ENCODE data around the gene RBL2. TPM values are rescaled to one million over a fixed set of nuclear protein-coding genes. Genes with fewer than 3 reads are reported as not detected.
A peak's percentile ranks its signal among the peaks of the same experiment; 100 is the strongest.
"Not testable (repeated sequence)": the region's sequence is repeated elsewhere in the genome, so short reads cannot be mapped to it uniquely, and the experiment has no call there.

The RBL2 gene
- total RNA-seq, 2 experiments from 2014 or later, result 102 TPM

DNA sequence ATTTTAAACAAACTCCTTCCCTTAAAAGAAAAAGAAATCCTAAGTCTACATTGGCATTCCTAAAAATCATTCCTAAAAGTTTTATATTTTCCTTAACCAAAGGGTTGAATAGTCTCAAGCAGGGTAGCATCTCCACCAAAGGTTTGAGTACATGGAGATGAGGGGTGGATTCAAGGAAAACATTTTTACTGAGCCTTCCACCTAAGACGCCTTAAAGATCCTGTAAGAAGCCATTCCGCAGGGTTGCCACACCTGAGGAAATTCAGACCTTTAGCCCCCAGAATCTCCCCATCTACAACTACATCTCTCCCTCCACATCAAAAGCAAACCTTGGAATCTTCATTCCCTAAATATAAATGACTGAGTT, 76.4 kb downstream of the RBL2 start:
- Histone ChIP-seq H3K27ac (ENCODE audit: low read depth in 1 of 2, low read length in 2 of 2) (no peak overlapping the region), H3K27me3 (ENCODE audit: control insufficient read depth in 1 of 2, insufficient read depth in 2 of 2, low read length in 2 of 2) (no peaks in the 10 kb centered on the region), H3K4me1 (ENCODE audit: insufficient read depth, low read length) (peaks cover 34% of the 10 kb centered on the region), H3K9me3 (ENCODE audit: control insufficient read depth in 1 of 2, insufficient read depth in 1 of 2, low read length in 2 of 2) (no peaks in the 10 kb centered on the region), H3K4me3 (ENCODE audit: low read length) (no peak overlapping the region), H3K36me3 (ENCODE audit: insufficient read depth, low read length) (no peaks in the 10 kb centered on the region)
- no peaks in the 10 kb centered on the region for H3K27me3 Mint-ChIP-seq
- no peak for ATAC-seq (ENCODE audit: poor library complexity)
- peak overlapping the region; percentile 11 for H3K27ac Mint-ChIP-seq
- peaks cover 29% of the 10 kb centered on the region for H3K4me1 Mint-ChIP-seq (ENCODE audit: low read depth)
- H3K36me3 Mint-ChIP-seq (ENCODE audit: low read depth), result no peaks in the 10 kb centered on the region
- ChIA-PET POLR2A (no interaction called here), CTCF (interaction anchor here (1.0 to 1.4 kb wide), 3 partner anchors 9 to 76 kb away, joined by 3 to 4 read pairs (median 3); no protein-coding TSS in a partner anchor)
- H3K4me3 Mint-ChIP-seq, result no peak overlapping the region
- intact Hi-C loops (cut with DNase I, micrococcal nuclease), result loop anchor here (1.0 to 10.0 kb wide), 8 partner anchors 76 to 1316 kb away; partner anchors contain the start of genes CHD9 (in 2 of the 2), FTO (in 1 of the 2), RBL2 (in 1 of the 2) and RPGRIP1L (in 1 of the 2)
- no peak for DNase-seq
- no peaks in the 10 kb centered on the region for H3K9me3 Mint-ChIP-seq
- TF ChIP-seq, protein P1, sequence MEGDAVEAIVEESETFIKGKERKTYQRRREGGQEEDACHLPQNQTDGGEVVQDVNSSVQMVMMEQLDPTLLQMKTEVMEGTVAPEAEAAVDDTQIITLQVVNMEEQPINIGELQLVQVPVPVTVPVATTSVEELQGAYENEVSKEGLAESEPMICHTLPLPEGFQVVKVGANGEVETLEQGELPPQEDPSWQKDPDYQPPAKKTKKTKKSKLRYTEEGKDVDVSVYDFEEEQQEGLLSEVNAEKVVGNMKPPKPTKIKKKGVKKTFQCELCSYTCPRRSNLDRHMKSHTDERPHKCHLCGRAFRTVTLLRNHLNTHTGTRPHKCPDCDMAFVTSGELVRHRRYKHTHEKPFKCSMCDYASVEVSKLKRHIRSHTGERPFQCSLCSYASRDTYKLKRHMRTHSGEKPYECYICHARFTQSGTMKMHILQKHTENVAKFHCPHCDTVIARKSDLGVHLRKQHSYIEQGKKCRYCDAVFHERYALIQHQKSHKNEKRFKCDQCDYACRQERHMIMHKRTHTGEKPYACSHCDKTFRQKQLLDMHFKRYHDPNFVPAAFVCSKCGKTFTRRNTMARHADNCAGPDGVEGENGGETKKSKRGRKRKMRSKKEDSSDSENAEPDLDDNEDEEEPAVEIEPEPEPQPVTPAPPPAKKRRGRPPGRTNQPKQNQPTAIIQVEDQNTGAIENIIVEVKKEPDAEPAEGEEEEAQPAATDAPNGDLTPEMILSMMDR (IDR thresholded peaks at IDR 0.05), result peak; percentile 45

DNA sequence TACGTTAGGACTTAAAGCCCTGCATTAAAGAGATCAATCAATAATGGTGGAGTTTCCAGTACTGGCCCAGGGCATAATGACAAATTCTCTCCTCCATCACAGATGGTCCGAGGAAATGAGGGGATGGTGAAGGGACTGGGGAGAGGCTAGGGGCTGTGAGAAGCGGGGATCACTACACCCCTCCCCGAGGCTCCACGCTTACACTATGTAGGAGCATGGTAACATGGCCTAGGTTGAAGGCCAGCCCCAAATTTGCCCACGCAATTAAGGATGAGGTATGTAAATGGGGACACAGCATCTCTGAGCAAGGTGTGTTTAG, 76.8 kb downstream of the RBL2 start:
- no peak for ATAC-seq (ENCODE audit: poor library complexity)
- CTCF ChIA-PET, result no interaction called here

DNA sequence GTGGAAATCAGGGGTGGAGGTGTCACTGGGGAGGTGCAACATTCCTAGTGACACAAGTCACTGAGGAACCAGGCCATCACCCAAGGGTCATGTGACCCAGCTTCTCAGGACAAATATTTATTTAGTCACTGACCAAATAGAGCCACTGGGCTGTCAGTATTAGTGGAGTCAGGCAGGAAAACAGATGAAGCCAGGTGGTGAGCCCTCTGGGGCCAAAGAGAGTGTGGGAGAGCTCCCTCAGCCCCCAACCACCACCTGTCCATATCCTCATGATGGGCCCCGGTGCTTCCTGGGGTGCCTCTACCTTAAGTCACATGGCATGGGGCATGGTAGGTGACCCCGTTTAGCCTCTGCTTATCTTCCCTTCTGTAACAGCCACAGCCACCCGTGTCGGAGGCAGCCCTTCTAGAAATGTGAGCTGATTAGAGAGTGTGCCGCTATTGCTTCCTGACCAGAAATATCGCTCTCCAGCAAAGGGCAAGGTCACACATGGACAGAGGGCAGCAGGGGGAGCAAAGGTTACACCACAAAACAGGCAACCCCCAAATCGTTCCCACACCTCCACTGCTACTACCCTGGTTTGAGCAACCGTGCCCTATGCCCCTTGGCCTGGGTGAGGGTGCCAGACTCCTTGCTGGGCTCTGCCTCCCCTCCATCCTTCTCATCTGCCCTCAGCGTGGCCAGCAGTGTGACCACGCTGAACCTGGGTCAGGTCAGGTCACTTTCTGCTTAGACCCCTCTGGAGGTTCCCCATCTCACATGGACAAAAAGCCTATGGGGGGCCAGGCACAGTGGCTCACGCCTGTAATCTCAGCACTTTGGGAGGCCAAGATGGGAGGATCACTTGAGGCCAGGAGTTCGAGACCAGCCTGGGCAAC, 77.4 kb downstream of the RBL2 start:
- CTCF ChIA-PET, result no interaction called here
- no peaks in the 10 kb centered on the region for H3K27me3 ChIP-seq (ENCODE audit: control insufficient read depth in 1 of 2, insufficient read depth in 2 of 2, low read length in 2 of 2)
- no peaks in the 10 kb centered on the region for H3K9me3 ChIP-seq (ENCODE audit: control insufficient read depth in 1 of 2, insufficient read depth in 1 of 2, low read length in 2 of 2)
- Mint-ChIP-seq H3K9me3 (no peaks in the 10 kb centered on the region), H3K27me3 (no peaks in the 10 kb centered on the region), H3K4me1 (ENCODE audit: low read depth) (peaks cover 29% of the 10 kb centered on the region), H3K27ac (no peak overlapping the region), H3K4me3 (no peak overlapping the region), H3K36me3 (ENCODE audit: low read depth) (no peaks in the 10 kb centered on the region)
- DNase-seq (no peak), ATAC-seq (ENCODE audit: poor library complexity) (no peak)
- H3K36me3 ChIP-seq (ENCODE audit: insufficient read depth, low read length), result no peaks in the 10 kb centered on the region
- TF ChIP-seq, protein P1 (IDR thresholded peaks at IDR 0.05), result no peak
- intact Hi-C loops (cut with DNase I, micrococcal nuclease), result loop anchor here (2.0 to 10.0 kb wide), 6 partner anchors 77 to 1317 kb away; partner anchors contain the start of genes CHD9 (in 1 of the 2), FTO (in 1 of the 2), RBL2 (in 1 of the 2) and RPGRIP1L (in 1 of the 2)
- POLR2A ChIA-PET, result no interaction called here
- H3K4me3 ChIP-seq (ENCODE audit: low read length), result no peak overlapping the region
- H3K27ac ChIP-seq (ENCODE audit: low read depth in 1 of 2, low read length in 2 of 2), result no peak overlapping the region
- peaks cover 44% of the 10 kb centered on the region for H3K4me1 ChIP-seq (ENCODE audit: insufficient read depth, low read length)

More for the DNA sequence above, 76.8 kb downstream of the RBL2 start:
- TF ChIP-seq, protein P1 (IDR thresholded peaks at IDR 0.05), result no peak
- H3K4me1 Mint-ChIP-seq (ENCODE audit: low read depth), result peaks cover 29% of the 10 kb centered on the region
- Histone ChIP-seq H3K36me3 (ENCODE audit: insufficient read depth, low read length) (no peaks in the 10 kb centered on the region), H3K4me1 (ENCODE audit: insufficient read depth, low read length) (peaks cover 38% of the 10 kb centered on the region), H3K9me3 (ENCODE audit: control insufficient read depth in 1 of 2, insufficient read depth in 1 of 2, low read length in 2 of 2) (no peaks in the 10 kb centered on the region), H3K4me3 (ENCODE audit: low read length) (no peak overlapping the region), H3K27ac (ENCODE audit: low read depth in 1 of 2, low read length in 2 of 2) (no peak overlapping the region), H3K27me3 (ENCODE audit: control insufficient read depth in 1 of 2, insufficient read depth in 2 of 2, low read length in 2 of 2) (no peaks in the 10 kb centered on the region)
- no peaks in the 10 kb centered on the region for H3K27me3 Mint-ChIP-seq
- no peak overlapping the region for H3K27ac Mint-ChIP-seq
- intact Hi-C loops (cut with DNase I, micrococcal nuclease), result loop anchor here (2.0 to 10.0 kb wide), 6 partner anchors 76 to 1316 kb away; partner anchors contain the start of genes CHD9 (in 1 of the 2), FTO (in 1 of the 2), RBL2 (in 1 of the 2) and RPGRIP1L (in 1 of the 2)
- H3K36me3 Mint-ChIP-seq (ENCODE audit: low read depth), result no peaks in the 10 kb centered on the region
- H3K9me3 Mint-ChIP-seq, result no peaks in the 10 kb centered on the region
- DNase-seq, result no peak
- H3K4me3 Mint-ChIP-seq, result no peak overlapping the region
- POLR2A ChIA-PET, result no interaction called here

DNA sequence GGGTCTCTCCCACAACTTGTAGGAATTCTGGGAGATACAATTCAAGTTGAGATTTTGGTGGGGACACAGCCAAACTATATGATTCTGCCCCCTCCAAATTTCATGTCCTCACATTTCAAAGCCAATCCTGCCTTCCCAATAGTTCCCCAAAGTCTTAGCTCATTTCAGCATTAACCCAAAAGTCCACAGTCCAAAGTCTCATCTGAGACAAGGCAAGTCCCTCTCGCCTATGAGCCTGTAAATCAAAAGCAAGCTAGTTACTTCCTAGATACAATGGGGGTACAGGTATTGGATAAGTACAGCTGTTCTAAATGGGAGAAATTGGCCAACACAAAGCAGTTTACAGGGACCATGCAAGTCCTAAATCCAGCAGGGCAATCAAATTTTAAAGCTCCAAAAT, 78.5 kb downstream of the RBL2 start:
- H3K27me3 ChIP-seq (ENCODE audit: control insufficient read depth in 1 of 2, insufficient read depth in 2 of 2, low read length in 2 of 2); H3K27me3 Mint-ChIP-seq; H3K36me3 ChIP-seq (ENCODE audit: insufficient read depth, low read length); DNase-seq; H3K9me3 Mint-ChIP-seq; H3K36me3 Mint-ChIP-seq (ENCODE audit: low read depth); CTCF ChIA-PET; H3K27ac Mint-ChIP-seq; H3K27ac ChIP-seq (ENCODE audit: low read depth in 1 of 2, low read length in 2 of 2); H3K4me3 Mint-ChIP-seq; H3K9me3 ChIP-seq (ENCODE audit: control insufficient read depth in 1 of 2, insufficient read depth in 1 of 2, low read length in 2 of 2); H3K4me3 ChIP-seq (ENCODE audit: low read length); ATAC-seq (ENCODE audit: poor library complexity): not testable (repeated sequence)
- intact Hi-C loops (cut with DNase I, micrococcal nuclease), result loop anchor here (5.0 to 10.0 kb wide), 3 partner anchors 192 to 1318 kb away; partner anchors contain the start of genes FTO (in 1 of the 2) and RPGRIP1L (in 1 of the 2)
- POLR2A ChIA-PET, result interaction anchor here (0.9 to 1.0 kb wide), 2 partner anchors 9 to 76 kb away, joined by 3 to 5 read pairs; partner anchors contain the start of gene AKTIP
- H3K4me1 Mint-ChIP-seq (ENCODE audit: low read depth), result peaks cover 41% of the 10 kb centered on the region
- H3K4me1 ChIP-seq (ENCODE audit: insufficient read depth, low read length), result peaks cover 55% of the 10 kb centered on the region
